Right ventricle myocardium superior (tissue), 1 donor: Measurements from ENCODE around the gene BPIFB2. TPM values are rescaled to one million over a fixed set of nuclear protein-coding genes. Genes with fewer than 3 reads are reported as not detected.

Source experiments
- ATAC-seq: fragments of 200-7000 bp; cut with Tn5 transposase; one replicate; pipeline ENCODE4 v1.9.1; 2020; ENCODE audit warnings: mild to moderate bottlenecking; ENCODE audit not compliant: poor library complexity
- DNase-seq: peaks from one replicate; pipeline ENCODE4 v3.0.0-alpha.2; 2020
- intact Hi-C: fragments of 100-400 bp; cut with DNase I; formaldehyde crosslinking; loops from one replicate; pipeline ENCODE4 v1.11.2; 2022
- total RNA-seq: library from RNA; stranded (reverse); fragmentation: NEBNext Ultra II Directional; extraction: Animal tissue kit (Norgen Biotek cat#: 25700); gene quantifications from one replicate; pipeline ENCODE4 v1.2.1, GENCODE V29; 2021
- donor health status: DM: no; HTN: yes; CAD: no; lungs with severe emphysema.

The BPIFB2 gene
- total RNA-seq, 1 donor from 2014 or later = not detected

GRCh38 chr20:33015114-33015484 is 7.6 kb downstream of the BPIFB2 start:
- DNase-seq (no peak), ATAC-seq (no peak)
- intact Hi-C loops = no loop called here

- intact Hi-C loops = no loop called here
- ATAC-seq = no peak
- DNase-seq = no peak
Measured at GRCh38 chr20:33015700-33016580, 8.4 kb downstream of the BPIFB2 start.

GRCh38 chr20:33016581-33017109 is 9.1 kb downstream of the BPIFB2 start:
- DNase-seq (no peak), ATAC-seq (no peak)
- intact Hi-C loops = no loop called here

GRCh38 chr20:33017542-33017941 is 10.0 kb downstream of the BPIFB2 start:
- intact Hi-C loops = no loop called here
- ATAC-seq (no peak), DNase-seq (no peak)

GRCh38 chr20:33018169-33018931 is 10.8 kb downstream of the BPIFB2 start:
- no peak for DNase-seq
- intact Hi-C loops = no loop called here
- no peak for ATAC-seq

- intact Hi-C loops = no loop called here
- DNase-seq = no peak
- ATAC-seq = no peak
Measured at GRCh38 chr20:33019465-33020277, 12.2 kb downstream of the BPIFB2 start.

- DNase-seq (no peak), ATAC-seq (no peak)
- intact Hi-C loops = no loop called here
Measured at GRCh38 chr20:33020278-33021161, 13.0 kb downstream of the BPIFB2 start.

GRCh38 chr20:33021879-33022278 is 14.4 kb downstream of the BPIFB2 start:
- DNase-seq = no peak
- no peak for ATAC-seq
- intact Hi-C loops = no loop called here

- no peak for ATAC-seq
- DNase-seq = no peak
- intact Hi-C loops = no loop called here
Measured at GRCh38 chr20:33022289-33022688, 14.8 kb downstream of the BPIFB2 start.

- ATAC-seq (no peak), DNase-seq (no peak)
Measured at GRCh38 chr20:33022694-33023438, 15.4 kb downstream of the BPIFB2 start.

GRCh38 chr20:33023439-33024242 is 16.1 kb downstream of the BPIFB2 start:
- intact Hi-C loops = no loop called here
- ATAC-seq (no peak), DNase-seq (no peak)

More at GRCh38 chr20:33022694-33023438, 15.4 kb downstream of the BPIFB2 start:
- intact Hi-C loops = no loop called here

GRCh38 chr20:33024243-33024560 is 16.7 kb downstream of the BPIFB2 start:
- intact Hi-C loops = no loop called here
- DNase-seq (no peak), ATAC-seq (no peak)

- DNase-seq (no peak), ATAC-seq (no peak)
- intact Hi-C loops = no loop called here
Measured at GRCh38 chr20:33024609-33025317, 17.3 kb downstream of the BPIFB2 start.

GRCh38 chr20:33025318-33025876 is 17.9 kb downstream of the BPIFB2 start:
- no peak for DNase-seq
- intact Hi-C loops = no loop called here
- ATAC-seq = no peak

- DNase-seq (no peak), ATAC-seq (no peak)
- intact Hi-C loops = no loop called here
Measured at GRCh38 chr20:33026072-33026778, 18.7 kb downstream of the BPIFB2 start.
